SK-N-MC (cell line): ENCODE results near the gene MACC1.

Experiments
- EZH2 ChIP-seq: fragments of 200-600 bp; sonication (generic); IDR thresholded peaks from one replicate; pipeline ENCODE4 v1.6.1; 2017; ENCODE audit warnings: antibody characterized with exemption
- POLR2AphosphoS5 ChIP-seq: IDR thresholded peaks from 2 replicates; pipeline ENCODE4 v1.6.1; 2012; ENCODE audit warnings: mild to moderate bottlenecking, low read depth, low read length, borderline replicate concordance

DNA sequence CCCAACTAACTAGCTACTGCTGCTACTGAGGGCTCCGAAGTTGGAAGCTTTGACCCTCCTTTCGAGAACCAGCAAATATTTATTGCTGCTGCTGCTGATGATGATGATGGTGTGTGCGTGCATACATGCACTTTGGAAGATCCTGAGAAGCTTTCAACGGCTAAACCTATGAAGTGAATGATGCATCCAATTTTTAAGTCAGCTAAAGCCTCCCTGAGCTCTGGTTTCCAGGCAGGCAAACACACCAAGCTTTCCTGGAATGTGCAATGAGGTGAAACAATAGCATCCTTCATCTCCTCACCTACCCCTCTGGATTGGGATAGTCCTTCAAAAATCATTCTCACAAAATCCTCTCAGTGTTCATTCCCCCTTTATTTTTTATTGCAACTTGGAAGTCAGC is 13.9 kb downstream of the MACC1 start:
- TF ChIP-seq POLR2AphosphoS5 (no peak), EZH2 (no peak)
